Gastroesophageal sphincter (tissue), 4 donors: Measurements from ENCODE around the gene C19orf25. TPM values are rescaled to one million over a fixed set of nuclear protein-coding genes. Genes with fewer than 3 reads are reported as not detected.
A peak's percentile ranks its signal among the peaks of the same experiment; 100 is the strongest.
"Not testable (repeated sequence)": the region's sequence is repeated elsewhere in the genome, so short reads cannot be mapped to it uniquely, and the experiment has no call there.

Experiments used
- ATAC-seq: fragments of 150-250 bp; one replicate; pipeline ENCODE4 v1.9.1; 2016; ENCODE audit warnings: mild to moderate bottlenecking, moderate library complexity
- H3K27ac ChIP-seq, 4 donors: fragments of 200-600 bp; sonication (generic) in 3 of 4; 1 replicate in 3 of 4; 2 replicates in 1 of 4; pipeline ENCODE4 v1.5.1; 2016 to 2019
- H3K27me3 ChIP-seq: fragments of 200-600 bp; sonication (generic); one replicate; pipeline ENCODE4 v1.5.1; 2019
- H3K36me3 ChIP-seq, 2 donors: fragments of 200-600 bp; sonication (generic); one replicate each; pipeline ENCODE4 v1.5.1; 2019; ENCODE audit warnings: control low read depth in 1 of 2
- H3K4me1 ChIP-seq, 3 donors: fragments of 200-600 bp; sonication (generic); 1 replicate in 2 of 3; 2 replicates in 1 of 3; pipeline ENCODE4 v1.5.1; 2016 to 2019; ENCODE audit warnings: control low read depth in 2 of 3
- H3K4me3 ChIP-seq, 2 donors: fragments of 200-600 bp; sonication (generic); one replicate each; pipeline ENCODE4 v1.5.1; 2019; ENCODE audit warnings: mild to moderate bottlenecking in 1 of 2, moderate library complexity in 1 of 2
- H3K9me3 ChIP-seq, 3 donors: fragments of 200-600 bp; sonication (generic); one replicate each; pipeline ENCODE4 v1.5.1; 2017 to 2019; ENCODE audit warnings: control low read depth in 2 of 3
- CTCF ChIP-seq, 4 experiments: fragments of 200-600 bp in 2 of 4; fragments of 450-650 bp in 2 of 4; sonication (generic) in 1 of 4; IDR thresholded peaks; one replicate each; pipeline ENCODE4 v1.5.1; 2017 to 2019; ENCODE audit warnings: antibody characterized with exemption in 4 of 4, mild to moderate bottlenecking in 2 of 4, moderate library complexity in 2 of 4
- EP300 ChIP-seq: sonication (generic); formaldehyde crosslinking; IDR thresholded peaks from one replicate; pipeline ENCODE4 v1.6.1; 2017; ENCODE audit warnings: antibody characterized with exemption, mild to moderate bottlenecking
- POLR2A ChIP-seq, 2 donors: fragments of 450-650 bp; IDR thresholded peaks; one replicate each; pipeline ENCODE4 v1.6.1; 2017; ENCODE audit warnings: antibody characterized with exemption in 2 of 2, mild to moderate bottlenecking in 2 of 2, moderate library complexity in 1 of 2
- POLR2AphosphoS5 ChIP-seq: sonication (generic); formaldehyde crosslinking; IDR thresholded peaks from one replicate; pipeline ENCODE4 v1.6.1; 2017; ENCODE audit warnings: antibody characterized with exemption
- WGBS, 2 donors: methylation state at CpG; one replicate each; pipeline ENCODE4 v1.1.5; 2018; ENCODE audit warnings: low coverage in 1 of 2; 5-methylcytosine and 5-hydroxymethylcytosine counted together
- total RNA-seq, 4 donors: library from RNA; depleted of rRNA; stranded (reverse); fragments of >200 nt; gene quantifications; one replicate each; pipeline ENCODE4 v1.1.0, GENCODE V29; 2016

Gene C19orf25
- total RNA-seq, 4 donors from 2014 or later, result 20.6 to 40.0 (median 28.2) TPM

DNA sequence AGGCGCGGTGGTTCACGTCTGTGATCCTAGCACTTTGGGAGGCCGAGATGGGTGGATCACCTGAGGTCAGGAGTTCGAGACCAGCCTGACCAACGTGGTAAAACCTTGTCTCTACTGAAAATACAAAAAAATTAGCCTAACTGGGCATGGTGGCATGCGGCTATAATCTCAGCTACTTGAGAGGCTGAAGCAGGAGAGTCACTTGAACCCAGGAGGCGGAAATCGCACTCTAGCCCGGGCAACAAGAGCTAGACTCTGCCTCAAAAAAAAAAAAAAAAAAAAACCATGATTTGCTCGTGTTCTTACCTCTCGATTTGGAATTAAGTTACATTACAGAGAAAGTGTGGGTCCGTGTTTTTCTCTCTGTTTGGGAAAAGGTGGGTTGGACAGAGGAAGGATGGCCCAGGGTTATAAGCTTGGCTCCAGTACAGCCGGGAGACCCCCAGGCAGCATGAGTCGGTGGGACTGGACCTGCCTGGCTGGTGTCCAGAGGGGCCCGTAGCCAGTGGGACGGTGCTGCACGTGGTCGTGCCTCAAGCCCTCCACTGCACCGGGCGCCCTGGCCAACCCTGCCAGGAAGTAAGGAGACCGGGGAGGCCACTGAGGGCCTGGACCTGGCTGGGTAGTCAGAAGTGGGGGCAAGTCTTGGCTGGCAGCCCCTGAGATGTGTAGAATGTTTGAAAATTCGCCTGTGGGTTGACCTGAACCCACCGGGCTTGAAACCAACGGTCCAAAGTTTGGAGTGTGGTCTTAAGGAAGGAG lies 37.2 kb downstream of the C19orf25 start:
- TF ChIP-seq POLR2A (IDR thresholded peaks at IDR 0.05), result no peak
- no peak for TF ChIP-seq EP300
- no peak for TF ChIP-seq CTCF (IDR thresholded peaks at IDR 0.05)
- TF ChIP-seq POLR2AphosphoS5, result no peak
- Histone ChIP-seq H3K27ac (no peak overlapping the region), H3K4me1 (peaks cover 0 to 55% (median 31%) of the 10 kb centered on the region in 3 donors), H3K9me3 (no peaks in the 10 kb centered on the region), H3K36me3 (peaks cover 0 to 40% of the 10 kb centered on the region in 2 donors), H3K4me3 (no peak overlapping the region), H3K27me3 (peaks cover 21% of the 10 kb centered on the region)
- no peak for ATAC-seq
- 61 to 75% methylated on average over 7 to 8 of the region's 25 CpGs for WGBS, 2 donors

GRCh38 chr19:1441022-1441426 lies 38.0 kb downstream of the C19orf25 start:
- no peak for TF ChIP-seq EP300
- TF ChIP-seq CTCF (IDR thresholded peaks at IDR 0.05), result no peak
- no peak for TF ChIP-seq POLR2A (IDR thresholded peaks at IDR 0.05)
- TF ChIP-seq POLR2AphosphoS5, result no peak
- Histone ChIP-seq H3K4me1 (peaks cover 0 to 47% (median 23%) of the 10 kb centered on the region in 3 donors), H3K36me3 (peaks cover 0 to 47% of the 10 kb centered on the region in 2 donors), H3K27me3 (peaks cover 13% of the 10 kb centered on the region), H3K9me3 (no peaks in the 10 kb centered on the region), H3K4me3 (no peak overlapping the region), H3K27ac (no peak overlapping the region)
- no CpG with 5 or more reads among the region's 9 CpGs for WGBS, 2 donors
- no peak for ATAC-seq

DNA sequence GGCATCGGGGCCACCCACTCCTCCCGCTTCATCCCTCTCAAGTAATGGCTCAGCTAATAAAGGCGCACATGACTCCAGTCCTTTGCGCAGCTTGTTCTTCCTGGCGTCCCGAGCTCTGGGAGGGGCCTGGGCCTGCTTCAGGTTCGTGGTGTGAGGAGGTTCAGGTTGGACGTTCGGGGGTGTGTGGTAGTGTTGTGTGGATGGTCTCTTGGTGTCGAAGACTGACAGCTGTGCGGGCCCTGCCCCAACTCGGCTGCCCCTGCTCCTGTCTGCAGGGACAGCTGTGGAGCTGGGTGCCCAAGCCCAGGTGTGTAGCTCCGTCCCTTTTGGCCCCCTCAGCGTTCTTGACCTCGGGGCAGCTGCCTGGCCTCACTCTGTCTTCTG lies 38.6 kb downstream of the C19orf25 start:
- WGBS, 2 donors, result no CpG with 5 or more reads among the region's 15 CpGs
- Histone ChIP-seq H3K36me3 (peaks cover 0 to 53% of the 10 kb centered on the region in 2 donors), H3K9me3 (no peaks in the 10 kb centered on the region), H3K4me1 (peaks cover 0 to 41% (median 17%) of the 10 kb centered on the region in 3 donors), H3K27ac (no peak overlapping the region), H3K27me3 (peaks cover 6% of the 10 kb centered on the region), H3K4me3 (no peak overlapping the region)
- TF ChIP-seq EP300 (no peak), CTCF (IDR thresholded peaks at IDR 0.05) (no peak), POLR2AphosphoS5 (no peak), POLR2A (IDR thresholded peaks at IDR 0.05) (no peak)
- no peak for ATAC-seq

DNA sequence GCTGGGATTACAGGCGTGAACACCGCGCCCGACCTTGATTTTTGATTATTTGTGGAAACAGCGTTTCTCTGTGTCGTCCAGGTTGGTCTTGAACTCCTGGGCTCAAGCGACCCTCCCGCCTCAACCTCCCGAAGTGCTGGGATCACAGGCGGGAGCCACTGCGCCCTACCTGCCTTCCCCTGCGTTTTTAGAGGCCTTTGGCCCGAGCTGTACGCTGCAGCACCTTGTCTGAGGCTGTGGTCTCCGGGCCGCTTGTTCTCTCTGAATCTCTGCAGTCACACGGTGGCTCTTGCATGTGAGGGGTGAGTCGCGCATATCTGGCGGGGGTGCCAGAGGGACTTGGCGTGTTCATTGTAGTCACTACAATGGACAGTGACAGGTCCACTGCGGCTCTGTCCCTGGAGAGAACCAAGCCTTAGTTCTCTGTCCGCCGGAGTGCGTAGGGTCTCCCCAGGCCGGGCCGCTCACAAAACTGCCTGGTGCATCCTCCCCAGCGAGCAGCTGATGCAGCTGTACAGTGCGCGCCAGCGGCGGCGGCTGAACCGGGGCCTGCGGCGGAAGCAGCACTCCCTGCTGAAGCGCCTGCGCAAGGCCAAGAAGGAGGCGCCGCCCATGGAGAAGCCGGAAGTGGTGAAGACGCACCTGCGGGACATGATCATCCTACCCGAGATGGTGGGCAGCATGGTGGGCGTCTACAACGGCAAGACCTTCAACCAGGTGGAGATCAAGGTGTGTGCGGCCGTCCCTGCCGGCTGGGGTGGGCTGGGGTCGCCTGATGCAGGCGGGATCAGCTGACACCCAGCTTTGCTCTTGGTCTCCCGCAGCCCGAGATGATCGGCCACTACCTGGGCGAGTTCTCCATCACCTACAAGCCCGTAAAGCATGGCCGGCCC lies 39.2 kb downstream of the C19orf25 start:
- peaks cover 0 to 60% of the 10 kb centered on the region in 2 donors for H3K36me3 ChIP-seq
- peak overlapping the region in 2 of 4 donors; percentile 87 to 90 for H3K27ac ChIP-seq
- ATAC-seq, H3K9me3 ChIP-seq, H3K27me3 ChIP-seq: not testable (repeated sequence)
- peaks cover 0 to 34% (median 10%) of the 10 kb centered on the region in 3 donors for H3K4me1 ChIP-seq
- H3K4me3 ChIP-seq, result peak overlapping the region; percentile 75 to 92
- WGBS, 2 donors, result 77% methylated on average over 8 of the region's 57 CpGs; no CpG with 5 or more reads in 1 of the 2 donors

GRCh38 chr19:1438933-1439354 lies 40.1 kb downstream of the C19orf25 start:
- ATAC-seq, result no peak
- Histone ChIP-seq H3K4me1 (peaks cover 0 to 31% (median 8%) of the 10 kb centered on the region in 3 donors), H3K27me3 (no peaks in the 10 kb centered on the region), H3K27ac (peak overlapping the region; percentile 54 to 90 (median 88)), H3K9me3 (no peaks in the 10 kb centered on the region), H3K36me3 (peaks cover 0 to 68% of the 10 kb centered on the region in 2 donors), H3K4me3 (peak overlapping the region; percentile 75 to 92)
- WGBS, 2 donors, result 0 to 2% methylated on average over 7 to 8 of the region's 26 CpGs
- no peak for TF ChIP-seq POLR2AphosphoS5
- TF ChIP-seq POLR2A (IDR thresholded peaks at IDR 0.05), result no peak
- TF ChIP-seq EP300, result no peak
- TF ChIP-seq CTCF (IDR thresholded peaks at IDR 0.05), result no peak
